ENCODE measurements around the gene AHCYL1. TPM values are rescaled to one million over a fixed set of nuclear protein-coding genes. Genes with fewer than 3 reads are reported as not detected.

AHCYL1 gene
- total RNA-seq, 1 experiment from 2014 or later: 92.0 TPM

- H3K9me3 ChIP-seq (ENCODE audit: control insufficient read depth in 1 of 2, insufficient read depth in 1 of 2, low read depth in 1 of 2, low read length in 2 of 2): no peaks in the 10 kb centered on the region
- no peak overlapping the region for H3K27ac ChIP-seq (ENCODE audit: low read depth, low read length)
- ATAC-seq: peak; percentile 93
- H3K27me3 ChIP-seq (ENCODE audit: insufficient read depth, low read length): no peaks in the 10 kb centered on the region
- H3K4me2 ChIP-seq (ENCODE audit: low read length): no peak overlapping the region
- no peaks in the 10 kb centered on the region for H3K9me2 ChIP-seq (ENCODE audit: insufficient read depth)
- intact Hi-C loops (cut with micrococcal nuclease): no loop called here
- H3K9ac ChIP-seq (ENCODE audit: low read length): no peak overlapping the region
- TF ChIP-seq ZNF274 (IDR thresholded peaks at IDR 0.05; ENCODE audit: low read depth, low read length): no peak
- peak; percentile 38 to 98 (median 95); a peak in 5 of 6 replicates for TF ChIP-seq CTCF (IDR thresholded peaks at IDR 0.05 in 2 of 3, conservative IDR thresholded peaks at IDR 0.05 in 1 of 3; ENCODE audit: borderline replicate concordance in 1 of 3, insufficient read depth in 1 of 3, low read depth in 2 of 3, low read length in 2 of 3)
- no peak for TF ChIP-seq SP1 (IDR thresholded peaks at IDR 0.05; ENCODE audit: low read depth)
- TF ChIP-seq CBX3 (IDR thresholded peaks at IDR 0.05; ENCODE audit: low read depth): no peak
- no peaks in the 10 kb centered on the region for H3K4me1 ChIP-seq (ENCODE audit: control insufficient read depth in 1 of 2, insufficient read depth in 2 of 2, low read length in 2 of 2)
- ChIA-PET POLR2A (no interaction called here), RAD21 (ENCODE audit: low non-redundant PET in 1 of 2, low total read pairs in 2 of 2, uncharacterized antibody in 2 of 2, unreplicated experiment in 2 of 2) (no interaction called here), CTCF (interaction anchor here (0.8 to 2.2 kb wide), 20 partner anchors 9 to 436 kb away, joined by 3 to 14 read pairs (median 4); partner anchors contain the start of genes AHCYL1, ALX3 and STRIP1)
- DNase-seq (ENCODE audit: low read depth, low spot score): no peak
- no peak overlapping the region for H3K4me3 ChIP-seq (replicated peaks in 1 of 2; ENCODE audit: low read depth in 1 of 2, low read length in 2 of 2)
- no peak overlapping the region for H2AFZ ChIP-seq (ENCODE audit: low read depth, low read length, poor library complexity, severe bottlenecking)
- no peaks in the 10 kb centered on the region for H4K20me1 ChIP-seq (ENCODE audit: insufficient read depth)
- H3K36me3 ChIP-seq (ENCODE audit: control insufficient read depth in 1 of 2, insufficient read depth in 2 of 2, low read length in 2 of 2): peaks cover 12 to 14% of the 10 kb centered on the region in 2 experiments; a peak in 3 of 4 replicates
- H3K79me2 ChIP-seq (ENCODE audit: insufficient read depth, low read length): no peaks in the 10 kb centered on the region
- no TSS peak for BruUV-seq (replicated peaks)
These were observed 75.6 kb downstream of the AHCYL1 start for GRCh38 chr1:110060034-110060661.

GRCh38 chr1:110060662-110061060, 76.1 kb downstream of the AHCYL1 start:
- Histone ChIP-seq H3K27ac (ENCODE audit: low read depth, low read length) (no peak overlapping the region), H3K9me2 (ENCODE audit: insufficient read depth) (no peaks in the 10 kb centered on the region), H3K36me3 (ENCODE audit: control insufficient read depth in 1 of 2, insufficient read depth in 2 of 2, low read length in 2 of 2) (peaks cover 11% of the 10 kb centered on the region in 2 experiments; a peak in 2 of 4 replicates), H4K20me1 (ENCODE audit: insufficient read depth) (no peaks in the 10 kb centered on the region), H2AFZ (ENCODE audit: low read depth, low read length, poor library complexity, severe bottlenecking) (no peak overlapping the region), H3K9me3 (ENCODE audit: control insufficient read depth in 1 of 2, insufficient read depth in 1 of 2, low read depth in 1 of 2, low read length in 2 of 2) (no peaks in the 10 kb centered on the region), H3K9ac (ENCODE audit: low read length) (no peak overlapping the region), H3K4me2 (ENCODE audit: low read length) (no peak overlapping the region), H3K79me2 (ENCODE audit: insufficient read depth, low read length) (no peaks in the 10 kb centered on the region), H3K4me3 (replicated peaks in 1 of 2; ENCODE audit: low read depth in 1 of 2, low read length in 2 of 2) (no peak overlapping the region), H3K4me1 (ENCODE audit: control insufficient read depth in 1 of 2, insufficient read depth in 2 of 2, low read length in 2 of 2) (no peaks in the 10 kb centered on the region), H3K27me3 (ENCODE audit: insufficient read depth, low read length) (no peaks in the 10 kb centered on the region)
- intact Hi-C loops (cut with micrococcal nuclease): no loop called here
- ChIA-PET CTCF (interaction anchor here (0.8 to 2.2 kb wide), 19 partner anchors 10 to 436 kb away, joined by 3 to 14 read pairs (median 4); partner anchors contain the start of genes AHCYL1, ALX3 and STRIP1), RAD21 (ENCODE audit: low non-redundant PET in 1 of 2, low total read pairs in 2 of 2, uncharacterized antibody in 2 of 2, unreplicated experiment in 2 of 2) (no interaction called here), POLR2A (no interaction called here)
- TF ChIP-seq POLR2A (IDR thresholded peaks at IDR 0.05; ENCODE audit: borderline replicate concordance, extremely low read depth, insufficient read depth, insufficient read length): no peak
- no peak for TF ChIP-seq JUND (IDR thresholded peaks at IDR 0.05)
- TF ChIP-seq CEBPB (IDR thresholded peaks at IDR 0.05; ENCODE audit: low read depth): no peak
- TF ChIP-seq FOSL1 (IDR thresholded peaks at IDR 0.05; ENCODE audit: low read depth): no peak
- TF ChIP-seq POLR2AphosphoS5 (IDR thresholded peaks at IDR 0.05; ENCODE audit: low read depth, low read length): no peak
- no peak for TF ChIP-seq EGR1 (IDR thresholded peaks at IDR 0.05; ENCODE audit: low read depth)
- no peak for TF ChIP-seq CTCF (IDR thresholded peaks at IDR 0.05 in 2 of 3, conservative IDR thresholded peaks at IDR 0.05 in 1 of 3; ENCODE audit: borderline replicate concordance in 1 of 3, insufficient read depth in 1 of 3, low read depth in 2 of 3, low read length in 2 of 3)
- no peak for ATAC-seq
- no TSS peak for BruUV-seq (replicated peaks)
- no peak for DNase-seq (ENCODE audit: low read depth, low spot score)
